Progenitor cell of endocrine pancreas (in vitro differentiated cells): ENCODE results near the gene ADAMTS17. TPM values are rescaled to one million over a fixed set of nuclear protein-coding genes. Genes with fewer than 3 reads are reported as not detected.

Experiments used
- DNase-seq: peaks from one replicate; pipeline ENCODE4 v3.0.0; 2021; ENCODE audit warnings: low spot score; ENCODE audit not compliant: unreplicated experiment
- H3K27ac Mint-ChIP-seq: 2 replicates; pipeline ENCODE4 v1.8.0; 2021; ENCODE audit warnings: mild to moderate bottlenecking, moderate library complexity, mixed read lengths
- H3K27me3 Mint-ChIP-seq: 2 replicates; pipeline ENCODE4 v1.8.0; 2021; ENCODE audit warnings: mixed read lengths
- H3K36me3 Mint-ChIP-seq: 2 replicates; pipeline ENCODE4 v1.8.0; 2022; ENCODE audit warnings: mixed read lengths; ENCODE audit not compliant: insufficient read depth
- H3K4me1 Mint-ChIP-seq: 2 replicates; pipeline ENCODE4 v1.8.0; 2021; ENCODE audit warnings: low read depth, mixed read lengths
- H3K4me3 Mint-ChIP-seq: 2 replicates; pipeline ENCODE4 v1.8.0; 2021; ENCODE audit warnings: low read depth, mild to moderate bottlenecking, moderate library complexity, mixed read lengths
- H3K9me3 Mint-ChIP-seq: 2 replicates; pipeline ENCODE4 v1.8.0; 2021; ENCODE audit warnings: low read depth, mixed read lengths
- total RNA-seq: library from RNA; stranded (reverse); gene quantifications from 2 replicates; pipeline ENCODE4 v1.2.1, GENCODE V29; 2021
- TF ChIP-seq, protein P1 (sequence below): fragments of 200-600 bp; sonication (generic); IDR thresholded peaks from one replicate; pipeline ENCODE4 v1.5.0; 2021; ENCODE audit warnings: antibody characterized with exemption, mild to moderate bottlenecking; ENCODE audit not compliant: unreplicated experiment

The ADAMTS17 gene
- total RNA-seq, 1 donor from 2014 or later, result 3.5 TPM

DNA sequence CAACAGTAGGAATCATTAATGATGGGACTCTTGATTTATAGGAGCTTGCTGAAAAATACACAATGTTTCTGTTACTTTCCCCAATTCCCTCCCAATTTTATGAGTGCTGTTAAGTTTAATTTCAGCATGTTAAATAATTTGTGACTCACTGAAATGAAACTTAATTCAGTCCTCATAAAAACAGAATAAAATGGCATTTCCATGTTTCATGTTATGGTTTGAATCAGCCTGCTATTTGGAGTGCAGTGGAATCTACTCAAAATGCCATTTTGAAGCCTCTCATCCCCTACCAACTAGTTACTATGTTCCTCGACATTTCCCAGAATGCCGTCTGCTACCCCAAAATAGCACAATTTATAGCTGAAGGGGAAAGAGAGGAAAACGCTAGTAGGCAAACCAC is 237.5 kb downstream of the ADAMTS17 start:
- TF ChIP-seq, protein P1, sequence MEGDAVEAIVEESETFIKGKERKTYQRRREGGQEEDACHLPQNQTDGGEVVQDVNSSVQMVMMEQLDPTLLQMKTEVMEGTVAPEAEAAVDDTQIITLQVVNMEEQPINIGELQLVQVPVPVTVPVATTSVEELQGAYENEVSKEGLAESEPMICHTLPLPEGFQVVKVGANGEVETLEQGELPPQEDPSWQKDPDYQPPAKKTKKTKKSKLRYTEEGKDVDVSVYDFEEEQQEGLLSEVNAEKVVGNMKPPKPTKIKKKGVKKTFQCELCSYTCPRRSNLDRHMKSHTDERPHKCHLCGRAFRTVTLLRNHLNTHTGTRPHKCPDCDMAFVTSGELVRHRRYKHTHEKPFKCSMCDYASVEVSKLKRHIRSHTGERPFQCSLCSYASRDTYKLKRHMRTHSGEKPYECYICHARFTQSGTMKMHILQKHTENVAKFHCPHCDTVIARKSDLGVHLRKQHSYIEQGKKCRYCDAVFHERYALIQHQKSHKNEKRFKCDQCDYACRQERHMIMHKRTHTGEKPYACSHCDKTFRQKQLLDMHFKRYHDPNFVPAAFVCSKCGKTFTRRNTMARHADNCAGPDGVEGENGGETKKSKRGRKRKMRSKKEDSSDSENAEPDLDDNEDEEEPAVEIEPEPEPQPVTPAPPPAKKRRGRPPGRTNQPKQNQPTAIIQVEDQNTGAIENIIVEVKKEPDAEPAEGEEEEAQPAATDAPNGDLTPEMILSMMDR, result no peak
- Mint-ChIP-seq H3K36me3 (no peaks in the 10 kb centered on the region), H3K4me3 (no peak overlapping the region), H3K9me3 (no peaks in the 10 kb centered on the region), H3K27ac (no peak overlapping the region), H3K4me1 (no peaks in the 10 kb centered on the region), H3K27me3 (peaks cover 7% of the 10 kb centered on the region)
- no peak for DNase-seq

DNA sequence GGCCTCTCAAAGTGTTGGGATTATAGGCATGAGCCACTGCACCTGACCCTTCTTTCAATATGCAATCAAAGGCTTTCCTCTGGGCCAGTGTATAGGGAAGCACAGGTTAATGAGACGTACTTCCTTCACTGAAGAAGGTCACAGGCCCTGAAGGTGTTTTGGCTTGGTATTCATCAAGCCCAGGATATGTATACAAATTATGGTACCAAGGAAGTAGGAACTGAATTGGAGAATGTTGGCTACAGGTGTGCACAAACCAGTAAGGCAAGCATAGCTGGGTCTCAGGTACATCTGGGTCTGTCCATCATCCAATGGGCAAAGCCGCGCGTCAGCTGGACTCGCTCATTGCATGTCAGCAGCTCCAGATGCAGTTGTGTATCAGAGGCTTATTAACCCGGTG is 237.9 kb downstream of the ADAMTS17 start:
- DNase-seq, result no peak
- no peaks in the 10 kb centered on the region for H3K4me1 Mint-ChIP-seq
- H3K27ac Mint-ChIP-seq, result no peak overlapping the region
- no peaks in the 10 kb centered on the region for H3K9me3 Mint-ChIP-seq
- H3K27me3 Mint-ChIP-seq, result peaks cover 7% of the 10 kb centered on the region
- TF ChIP-seq, protein P1, result no peak
- no peaks in the 10 kb centered on the region for H3K36me3 Mint-ChIP-seq
- H3K4me3 Mint-ChIP-seq, result no peak overlapping the region

DNA sequence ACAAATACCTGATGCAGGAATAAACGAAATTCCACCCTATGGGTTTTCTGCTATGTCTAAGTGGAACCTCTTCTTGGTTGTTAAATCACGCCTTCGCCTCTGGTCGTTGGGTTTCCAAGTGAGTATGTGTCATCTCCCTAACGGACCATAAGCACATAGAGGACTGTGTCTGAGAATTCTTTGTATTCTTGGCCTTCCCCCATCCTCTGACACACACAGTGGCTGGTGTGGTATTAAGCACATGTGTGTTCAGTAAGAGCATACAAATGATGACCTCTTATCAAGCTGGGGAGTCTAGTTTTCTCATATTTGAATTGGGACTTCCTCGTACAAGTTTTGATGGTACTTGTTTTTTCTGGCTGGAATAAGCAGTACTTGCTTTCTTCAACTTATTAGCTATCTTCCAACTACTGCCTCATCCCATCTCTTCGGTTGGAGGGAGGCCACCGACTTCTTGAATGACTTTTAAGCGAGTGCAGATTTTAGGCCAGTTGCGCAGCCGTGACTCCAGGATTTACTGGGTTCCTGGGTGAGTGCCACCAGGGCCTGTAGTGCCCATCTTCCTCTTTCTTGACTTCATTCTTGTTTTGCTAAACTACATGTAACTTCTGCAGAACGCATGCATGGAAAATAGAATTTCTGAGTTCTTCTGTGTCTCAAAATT is 240.2 kb downstream of the ADAMTS17 start:
- no peak overlapping the region for H3K4me3 Mint-ChIP-seq
- no peaks in the 10 kb centered on the region for H3K36me3 Mint-ChIP-seq
- H3K27ac Mint-ChIP-seq, result no peak overlapping the region
- no peaks in the 10 kb centered on the region for H3K4me1 Mint-ChIP-seq
- no peaks in the 10 kb centered on the region for H3K9me3 Mint-ChIP-seq
- peaks cover 10% of the 10 kb centered on the region for H3K27me3 Mint-ChIP-seq
- DNase-seq, result no peak
- TF ChIP-seq, protein P1, result no peak

DNA sequence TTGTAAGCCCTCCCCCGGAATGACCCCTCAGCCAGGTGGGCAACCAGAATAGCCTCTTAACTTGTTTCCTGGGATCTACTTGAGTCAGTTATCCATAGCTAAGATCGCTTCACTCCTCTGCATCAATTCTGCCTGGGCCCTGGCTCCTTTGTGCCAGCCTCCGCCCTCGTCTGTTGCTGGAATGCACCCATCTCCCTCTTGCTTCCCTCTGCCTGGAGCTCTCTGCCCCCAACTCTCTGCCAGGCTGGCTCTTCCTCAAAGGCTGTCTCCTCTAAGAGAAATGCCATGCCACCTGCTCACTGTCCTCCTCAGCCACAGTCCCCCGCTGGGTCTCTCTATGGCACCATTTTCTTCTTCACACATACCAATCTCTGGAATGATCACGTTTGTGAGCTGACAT is 240.8 kb downstream of the ADAMTS17 start:
- peaks cover 11% of the 10 kb centered on the region for H3K27me3 Mint-ChIP-seq
- DNase-seq, result no peak

DNA sequence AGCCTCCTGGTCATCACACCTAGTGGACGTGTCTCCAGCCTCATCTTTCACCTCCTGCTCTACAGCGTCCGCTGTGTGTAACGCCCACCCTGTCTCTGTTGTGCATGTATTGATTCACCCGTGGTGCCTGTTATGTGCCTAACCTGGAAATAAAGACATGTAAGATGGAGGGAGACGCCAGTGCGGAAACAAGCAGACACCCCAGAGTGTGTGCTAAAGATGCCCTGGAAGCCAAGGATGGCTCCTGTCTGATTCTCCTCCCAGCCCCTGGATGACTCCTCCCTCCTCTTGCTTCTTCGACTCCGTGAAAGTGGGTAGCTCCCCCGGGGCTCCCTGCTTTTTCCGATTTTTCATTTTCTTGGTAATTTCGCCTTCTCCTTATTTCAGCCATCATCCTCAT is 241.8 kb downstream of the ADAMTS17 start:
- no peak for DNase-seq
- Mint-ChIP-seq H3K9me3 (no peaks in the 10 kb centered on the region), H3K4me1 (no peaks in the 10 kb centered on the region), H3K4me3 (no peak overlapping the region), H3K36me3 (no peaks in the 10 kb centered on the region), H3K27ac (no peak overlapping the region), H3K27me3 (peaks cover 16% of the 10 kb centered on the region)
- TF ChIP-seq, protein P1, result no peak

More for the DNA sequence above, 240.8 kb downstream of the ADAMTS17 start:
- Mint-ChIP-seq H3K36me3 (no peaks in the 10 kb centered on the region), H3K9me3 (no peaks in the 10 kb centered on the region), H3K4me1 (no peaks in the 10 kb centered on the region), H3K27ac (peak overlapping the region; percentile 29), H3K4me3 (no peak overlapping the region)
- TF ChIP-seq, protein P1, result no peak
